Measurements from ENCODE around the gene MST1.

DNA sequence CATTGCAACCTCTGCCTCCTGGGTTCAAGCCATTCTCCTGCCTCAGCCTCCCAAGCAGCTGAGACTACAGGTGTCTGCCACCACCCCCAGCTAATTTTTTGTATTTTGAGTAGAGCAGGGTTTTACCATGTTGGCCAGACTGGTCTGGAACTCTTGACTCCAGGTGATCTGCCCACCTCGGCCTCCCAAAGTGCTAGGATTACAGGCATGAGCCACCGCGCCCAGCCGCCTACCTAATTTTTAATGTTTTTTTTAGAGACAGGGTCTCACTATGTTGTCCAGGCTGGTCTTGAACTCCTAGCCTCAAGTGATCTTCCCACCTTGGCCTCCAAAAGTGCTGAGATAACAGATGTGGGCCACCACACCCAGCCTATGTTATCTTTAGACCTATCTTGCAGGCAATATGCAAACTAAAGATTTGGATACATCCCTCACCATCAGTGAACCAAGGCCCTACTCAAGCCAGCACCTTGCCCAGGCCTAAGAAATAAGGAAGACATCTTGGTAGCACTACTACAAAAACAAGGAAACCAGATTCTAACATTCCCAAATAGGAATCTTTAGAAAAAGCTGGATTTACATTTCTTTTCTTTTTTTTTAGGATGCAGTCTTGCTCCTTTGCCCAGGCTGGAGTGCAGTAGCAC, 40.8 kb upstream of the MST1 start:
- TF ChIP-seq, protein P1, sequence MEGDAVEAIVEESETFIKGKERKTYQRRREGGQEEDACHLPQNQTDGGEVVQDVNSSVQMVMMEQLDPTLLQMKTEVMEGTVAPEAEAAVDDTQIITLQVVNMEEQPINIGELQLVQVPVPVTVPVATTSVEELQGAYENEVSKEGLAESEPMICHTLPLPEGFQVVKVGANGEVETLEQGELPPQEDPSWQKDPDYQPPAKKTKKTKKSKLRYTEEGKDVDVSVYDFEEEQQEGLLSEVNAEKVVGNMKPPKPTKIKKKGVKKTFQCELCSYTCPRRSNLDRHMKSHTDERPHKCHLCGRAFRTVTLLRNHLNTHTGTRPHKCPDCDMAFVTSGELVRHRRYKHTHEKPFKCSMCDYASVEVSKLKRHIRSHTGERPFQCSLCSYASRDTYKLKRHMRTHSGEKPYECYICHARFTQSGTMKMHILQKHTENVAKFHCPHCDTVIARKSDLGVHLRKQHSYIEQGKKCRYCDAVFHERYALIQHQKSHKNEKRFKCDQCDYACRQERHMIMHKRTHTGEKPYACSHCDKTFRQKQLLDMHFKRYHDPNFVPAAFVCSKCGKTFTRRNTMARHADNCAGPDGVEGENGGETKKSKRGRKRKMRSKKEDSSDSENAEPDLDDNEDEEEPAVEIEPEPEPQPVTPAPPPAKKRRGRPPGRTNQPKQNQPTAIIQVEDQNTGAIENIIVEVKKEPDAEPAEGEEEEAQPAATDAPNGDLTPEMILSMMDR (IDR thresholded peaks at IDR 0.05): no peak
- TF ChIP-seq ZFX (IDR thresholded peaks at IDR 0.05; ENCODE audit: borderline replicate concordance): no peak
